Umbilical cord (tissue), 2 donors: ENCODE data around the gene SRXN1. TPM values are rescaled to one million over a fixed set of nuclear protein-coding genes. Genes with fewer than 3 reads are reported as not detected.
"Not testable (repeated sequence)": the region's sequence is repeated elsewhere in the genome, so short reads cannot be mapped to it uniquely, and the experiment has no call there.

Source experiments
- DNase-seq: peaks from one replicate; pipeline ENCODE4 v3.0.0-alpha.2; 2015; ENCODE audit warnings: low spot score
- total RNA-seq: library from RNA; depleted of rRNA; stranded (reverse); fragments of >200 nt; gene quantifications from one replicate; pipeline ENCODE4 v1.2.3, GENCODE V29; 2014; ENCODE audit warnings: low replicate concordance; ENCODE audit not compliant: insufficient read depth

The SRXN1 gene
- 22.1 TPM for total RNA-seq

GRCh38 chr20:653110-653589, at the start of gene SRXN1:
SRXN1 (minus strand) TSS chr20:653200; CDS start chr20:653185, 15 bp downstream.
- peak; percentile 91 for DNase-seq

- DNase-seq: no peak
Measured at GRCh38 chr20:701401-702129, 48.6 kb upstream of the SRXN1 start.

- DNase-seq: no peak
Measured at GRCh38 chr20:699811-700338, 46.9 kb upstream of the SRXN1 start.

- no peak for DNase-seq
Measured at GRCh38 chr20:699342-699741, 46.3 kb upstream of the SRXN1 start.

GRCh38 chr20:698276-698675, 45.3 kb upstream of the SRXN1 start:
- DNase-seq: no peak

- no peak for DNase-seq
Measured at GRCh38 chr20:697826-698225, 44.8 kb upstream of the SRXN1 start.

GRCh38 chr20:695165-695866, 42.3 kb upstream of the SRXN1 start:
- DNase-seq: no peak

GRCh38 chr20:694496-694895, 41.5 kb upstream of the SRXN1 start:
- no peak for DNase-seq

- not testable (repeated sequence) for DNase-seq
Measured at GRCh38 chr20:693786-694185, 40.8 kb upstream of the SRXN1 start.

- no peak for DNase-seq
Measured at GRCh38 chr20:692044-692443, 39.0 kb upstream of the SRXN1 start.

GRCh38 chr20:689947-690346, 36.9 kb upstream of the SRXN1 start:
- DNase-seq: no peak

- DNase-seq: no peak
Measured at GRCh38 chr20:689348-689747, 36.3 kb upstream of the SRXN1 start.

GRCh38 chr20:688809-689212, 35.8 kb upstream of the SRXN1 start:
- no peak for DNase-seq

GRCh38 chr20:687468-688203, 34.6 kb upstream of the SRXN1 start:
- DNase-seq: no peak

- DNase-seq: no peak
Measured at GRCh38 chr20:684676-685319, 31.8 kb upstream of the SRXN1 start.

- no peak for DNase-seq
Measured at GRCh38 chr20:682123-682522, 29.1 kb upstream of the SRXN1 start.

GRCh38 chr20:680638-681187, 27.7 kb upstream of the SRXN1 start:
- no peak for DNase-seq

- DNase-seq: no peak
Measured at GRCh38 chr20:677957-678356, 25.0 kb upstream of the SRXN1 start.

- no peak for DNase-seq
Measured at GRCh38 chr20:676967-677366, 24.0 kb upstream of the SRXN1 start.

GRCh38 chr20:676315-676937, 23.4 kb upstream of the SRXN1 start:
- peak; percentile 10 for DNase-seq
